Left lobe of liver (tissue), 2 donors: ENCODE data around the gene CNTN4. TPM values are rescaled to one million over a fixed set of nuclear protein-coding genes. Genes with fewer than 3 reads are reported as not detected.
A peak's percentile ranks its signal among the peaks of the same experiment; 100 is the strongest.
"Not testable (repeated sequence)": the region's sequence is repeated elsewhere in the genome, so short reads cannot be mapped to it uniquely, and the experiment has no call there.

Source experiments
- ATAC-seq: fragments of 200-7000 bp; cut with Tn5 transposase; one replicate; pipeline ENCODE4 v1.9.1; 2020; ENCODE audit warnings: mild to moderate bottlenecking, moderate library complexity
- DNase-seq: peaks from one replicate; pipeline ENCODE4 v3.0.0-alpha.2; 2020; ENCODE audit warnings: low spot score
- total RNA-seq: library from RNA; stranded (reverse); gene quantifications from one replicate; pipeline ENCODE4 v1.2.1, GENCODE V29; 2021
- donor health status: DM: no; HTN: no; CAD: no; lungs with moderate emphysema.
- donor health status: DM: no; HTN: yes; CAD: no.

CNTN4 gene
- total RNA-seq, 1 donor from 2014 or later, result 3.3 TPM

DNA sequence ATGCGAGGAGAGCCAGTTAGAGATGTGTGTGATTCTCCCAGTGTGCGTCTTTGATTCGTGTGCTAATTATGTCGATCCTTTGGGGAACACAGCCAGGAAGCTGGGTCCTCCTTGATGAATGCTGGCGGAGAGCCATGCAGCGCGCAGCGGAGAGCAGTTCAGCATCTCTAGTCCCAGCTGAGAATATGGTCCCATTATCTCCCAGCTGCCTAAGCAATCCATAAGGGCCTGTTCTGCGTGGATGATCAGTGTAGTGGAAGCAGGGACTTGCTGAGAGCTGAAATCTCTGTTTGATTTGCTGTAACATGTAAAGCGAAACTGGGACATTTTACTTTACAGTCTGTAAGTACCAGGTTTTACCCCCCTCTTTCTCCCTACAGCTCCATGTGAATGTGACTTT, 412.7 kb downstream of the CNTN4 start:
- DNase-seq, result no peak

DNA sequence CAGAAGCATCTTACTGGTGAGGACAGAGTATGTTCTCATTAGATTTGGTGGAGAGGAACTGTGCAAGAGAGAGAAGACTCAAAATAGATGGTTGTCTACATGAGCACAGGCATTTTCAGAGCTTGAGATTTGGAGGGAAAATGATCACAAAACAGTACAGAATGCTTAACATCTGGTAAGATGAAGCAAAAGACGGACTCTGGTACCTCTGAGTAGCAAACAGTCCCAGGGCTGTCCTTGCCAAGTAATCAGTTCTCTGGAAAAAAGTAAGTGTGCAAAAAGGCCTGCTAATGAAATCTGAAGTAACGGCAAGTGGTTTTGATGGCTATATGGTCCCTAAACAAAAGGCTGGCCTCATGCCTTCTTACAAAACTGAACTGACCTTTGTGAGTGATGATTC, 414.2 kb downstream of the CNTN4 start:
- ATAC-seq (no peak), DNase-seq (no peak)

More for the DNA sequence above, 412.7 kb downstream of the CNTN4 start:
- ATAC-seq, result no peak

DNA sequence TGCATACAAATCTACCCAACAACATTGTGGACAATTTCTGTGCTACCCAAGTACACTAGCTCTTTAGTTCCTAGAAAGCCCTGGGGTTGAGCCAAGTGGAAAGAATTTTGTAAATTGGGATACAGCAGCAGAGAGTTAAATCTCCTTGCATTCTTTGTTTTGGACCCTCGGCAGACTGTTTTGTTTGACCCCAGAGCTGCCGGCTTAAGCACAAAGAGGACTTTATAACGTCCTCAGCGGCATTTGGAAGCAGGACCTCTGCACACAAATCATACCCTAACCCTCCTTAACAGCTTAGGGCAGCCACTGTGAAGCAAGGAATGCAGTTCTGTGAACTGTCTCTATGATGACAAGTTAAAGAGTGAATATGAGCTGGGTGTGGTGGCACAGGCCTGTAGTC, 415.3 kb downstream of the CNTN4 start:
- DNase-seq, result no peak

DNA sequence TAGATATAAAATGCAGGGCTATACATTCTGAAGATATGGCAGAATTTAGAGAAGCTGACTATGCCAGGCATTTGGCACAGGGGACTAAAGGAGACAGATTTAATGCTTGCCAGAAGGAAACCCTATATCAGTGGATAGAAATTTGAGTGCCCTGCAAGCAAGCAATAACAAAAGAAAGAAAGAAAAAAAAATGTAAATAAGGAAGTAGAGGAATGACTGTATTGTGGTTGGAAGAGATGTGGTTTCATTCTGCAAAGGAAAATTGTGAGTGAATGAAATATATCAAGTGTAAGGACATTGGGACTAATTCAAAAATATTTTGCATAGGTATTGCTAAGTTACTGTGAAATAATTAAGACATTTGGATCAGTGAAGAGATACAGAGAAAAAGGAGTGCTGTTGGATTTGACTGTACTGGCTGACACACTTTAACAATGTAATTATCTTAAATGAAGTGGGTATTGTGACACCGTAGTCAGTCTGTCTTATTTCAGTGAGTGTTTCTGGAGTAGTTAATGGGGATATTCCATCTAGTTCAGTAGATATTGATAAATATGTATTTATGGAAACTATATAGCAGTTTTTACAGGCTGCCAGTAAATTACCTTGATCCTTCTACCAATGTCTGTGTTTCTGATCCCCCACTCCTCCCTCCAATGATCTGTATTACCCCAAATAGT, 418.2 kb downstream of the CNTN4 start:
- ATAC-seq, result no peak

More for the DNA sequence above, 415.3 kb downstream of the CNTN4 start:
- no peak for ATAC-seq

GRCh38 chr3:2517500-2518172, 419.0 kb downstream of the CNTN4 start:
- ATAC-seq (no peak), DNase-seq (no peak)

More for the DNA sequence above, 418.2 kb downstream of the CNTN4 start:
- DNase-seq, result no peak

- ATAC-seq (no peak), DNase-seq (no peak)
Observed at GRCh38 chr3:2523281-2523836, 424.7 kb downstream of the CNTN4 start.

DNA sequence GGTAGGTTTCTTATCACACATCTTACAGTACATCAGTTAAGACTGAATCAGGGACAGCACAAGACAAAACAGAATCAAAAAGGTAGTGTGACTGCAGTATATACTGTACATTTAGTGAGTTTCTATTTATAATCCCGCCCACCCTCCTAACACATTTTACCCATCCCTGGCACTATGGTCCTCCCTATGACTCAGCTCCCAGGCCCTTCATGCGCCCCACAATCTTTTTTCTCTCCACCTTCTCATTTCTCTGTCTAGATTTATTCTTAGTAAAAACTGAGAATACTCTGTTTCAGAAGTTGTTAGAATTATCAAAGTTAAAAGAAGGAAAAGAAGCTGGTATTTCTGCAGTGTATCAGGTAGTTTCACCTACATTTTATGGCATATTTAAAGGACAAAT, 427.3 kb downstream of the CNTN4 start:
- ATAC-seq, result no peak
- no peak for DNase-seq

GRCh38 chr3:2526926-2527325, 428.3 kb downstream of the CNTN4 start:
- ATAC-seq (peak; percentile 32), DNase-seq (no peak)

GRCh38 chr3:2527328-2527727, 428.7 kb downstream of the CNTN4 start:
- ATAC-seq, DNase-seq: not testable (repeated sequence)

DNA sequence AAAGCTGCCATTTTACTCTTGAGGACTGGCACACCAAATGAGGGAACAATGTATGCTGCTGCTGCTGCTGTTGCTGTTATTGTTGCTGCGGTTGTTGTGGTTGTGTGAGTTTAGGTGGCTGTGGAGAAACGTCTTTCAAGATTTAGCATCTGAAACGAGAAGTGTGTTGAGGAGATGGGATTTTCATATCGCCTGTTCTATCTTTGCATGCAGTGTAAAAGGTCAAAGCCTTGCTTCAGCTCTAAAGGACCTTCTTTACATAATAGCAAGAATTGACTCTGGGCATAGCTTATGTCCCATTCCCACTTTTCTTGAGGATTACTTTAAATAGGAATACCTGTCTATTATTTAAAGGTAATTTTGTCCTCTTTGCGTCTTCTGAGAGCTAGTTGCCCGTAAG, 436.1 kb downstream of the CNTN4 start:
- ATAC-seq, DNase-seq: not testable (repeated sequence)

GRCh38 chr3:2535206-2535605, 436.5 kb downstream of the CNTN4 start:
- no peak for ATAC-seq
- no peak for DNase-seq

DNA sequence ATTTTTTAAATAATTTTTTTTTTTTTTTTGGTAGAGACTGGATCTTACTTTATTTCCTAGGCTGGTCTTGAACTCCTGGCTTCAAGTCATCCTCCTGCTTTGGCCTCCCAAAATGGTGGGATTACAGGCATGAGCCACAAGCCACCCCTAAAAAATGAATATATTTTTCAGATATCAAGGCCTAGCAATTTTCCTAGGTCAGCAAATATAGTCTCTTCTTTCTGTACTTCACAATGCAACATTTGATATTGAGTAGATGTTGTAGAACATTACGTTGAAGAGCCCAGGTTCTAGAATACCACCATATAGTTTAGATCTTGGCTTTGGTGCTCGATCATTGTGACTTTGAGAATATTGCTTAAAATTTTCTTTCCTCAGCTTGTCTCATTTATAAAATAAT, 437.9 kb downstream of the CNTN4 start:
- DNase-seq, result no peak

DNA sequence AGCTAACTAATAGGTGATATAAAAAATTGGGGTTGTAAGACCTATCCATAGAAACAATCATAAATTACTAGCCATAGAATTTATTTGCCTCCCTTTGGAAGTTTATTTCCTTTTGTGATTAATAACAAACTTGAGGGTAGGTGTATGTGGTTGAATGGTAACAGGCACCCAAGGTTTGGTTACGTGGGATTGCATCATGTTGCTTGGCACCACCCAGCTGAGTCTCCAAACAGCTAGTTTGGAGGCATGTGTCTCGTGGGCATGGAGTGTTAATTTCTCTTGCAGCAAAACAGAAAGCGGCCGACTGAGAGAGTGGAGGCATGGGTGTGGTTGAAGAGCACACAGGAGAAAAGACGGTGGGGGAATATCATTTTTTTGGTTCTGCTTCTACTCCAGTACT, 441.4 kb downstream of the CNTN4 start:
- DNase-seq (no peak), ATAC-seq (no peak)

More for the DNA sequence above, 437.9 kb downstream of the CNTN4 start:
- ATAC-seq, result no peak

DNA sequence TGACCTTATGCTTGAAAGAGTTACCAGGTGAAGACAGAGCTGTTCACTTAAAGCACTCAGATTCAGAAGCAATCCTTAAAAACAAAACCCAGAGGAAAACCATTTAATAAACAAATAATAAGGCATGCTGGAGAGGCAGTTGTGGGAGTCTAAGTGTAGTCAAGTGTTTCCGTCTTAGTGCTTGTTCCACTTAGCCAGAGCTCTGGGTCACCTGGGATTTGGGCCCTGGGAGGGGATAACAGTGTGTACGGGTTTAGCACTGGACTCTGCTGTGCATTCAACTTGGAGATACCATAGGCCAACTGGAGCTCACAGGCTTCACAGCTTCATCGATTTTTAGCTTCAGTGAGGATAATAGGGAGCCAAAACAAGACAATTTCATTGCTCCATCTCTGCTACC, 444.6 kb downstream of the CNTN4 start:
- no peak for ATAC-seq

DNA sequence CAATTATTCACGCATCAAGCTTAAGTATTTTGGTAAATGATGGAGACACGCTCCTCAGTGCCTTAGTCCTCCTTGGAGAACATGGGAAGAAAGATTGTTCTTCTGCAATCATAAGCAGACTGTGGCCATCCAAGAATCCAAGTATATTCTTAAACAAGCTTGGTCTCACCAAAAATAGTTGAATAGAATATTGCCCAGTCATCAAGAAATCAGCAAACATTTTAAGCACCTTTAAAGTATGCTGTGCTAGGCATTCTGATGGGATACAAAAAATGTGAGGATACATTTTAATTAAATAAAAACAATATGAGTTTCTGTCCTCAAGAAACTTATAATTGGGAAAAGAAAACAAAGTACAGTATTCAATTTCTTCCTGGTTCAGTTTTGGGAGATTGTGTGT, 445.5 kb downstream of the CNTN4 start:
- ATAC-seq (no peak), DNase-seq (no peak)

More for the DNA sequence above, 444.6 kb downstream of the CNTN4 start:
- no peak for DNase-seq

DNA sequence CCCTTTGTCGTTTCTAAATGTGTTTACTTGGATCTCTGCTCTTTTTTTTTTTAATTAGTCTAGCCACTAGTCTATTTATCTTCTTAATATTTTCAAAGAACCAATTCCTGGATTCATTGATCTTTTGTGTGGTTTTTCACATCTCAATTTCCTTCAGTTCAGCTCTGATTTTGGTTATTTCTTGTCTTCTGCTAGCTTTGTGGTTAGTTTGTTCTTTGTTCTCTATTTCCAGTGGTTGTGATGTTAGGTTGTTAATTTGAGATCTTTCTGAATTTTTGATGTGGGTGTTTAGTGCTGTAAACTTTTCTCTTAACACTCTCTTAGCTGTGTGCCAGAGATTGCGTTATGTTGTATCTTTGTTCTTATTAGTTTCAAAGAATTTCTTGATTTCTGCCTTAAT, 446.1 kb downstream of the CNTN4 start:
- DNase-seq (no peak), ATAC-seq (no peak)

DNA sequence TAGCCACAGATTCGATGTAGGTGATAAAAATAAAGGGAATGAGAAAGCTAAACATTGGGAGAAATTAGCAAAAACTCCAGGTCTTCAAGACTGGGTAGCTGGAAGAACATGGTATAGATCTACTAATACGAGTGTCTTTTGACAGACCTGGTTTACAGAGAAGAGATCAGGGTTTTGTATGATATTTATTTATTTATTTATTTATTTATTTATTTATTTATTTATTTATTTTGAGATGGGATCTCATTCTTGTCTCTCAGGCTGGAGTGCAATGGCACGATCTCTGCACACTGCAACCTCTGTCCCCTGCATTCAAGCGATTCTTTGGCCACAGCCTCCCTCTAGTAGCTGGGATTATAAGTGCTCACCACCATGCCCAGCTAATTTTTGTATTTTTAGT, 448.4 kb downstream of the CNTN4 start:
- DNase-seq (no peak), ATAC-seq (no peak)

- DNase-seq (no peak), ATAC-seq (no peak)
Observed at GRCh38 chr3:2554656-2555055, 456.0 kb downstream of the CNTN4 start.

DNA sequence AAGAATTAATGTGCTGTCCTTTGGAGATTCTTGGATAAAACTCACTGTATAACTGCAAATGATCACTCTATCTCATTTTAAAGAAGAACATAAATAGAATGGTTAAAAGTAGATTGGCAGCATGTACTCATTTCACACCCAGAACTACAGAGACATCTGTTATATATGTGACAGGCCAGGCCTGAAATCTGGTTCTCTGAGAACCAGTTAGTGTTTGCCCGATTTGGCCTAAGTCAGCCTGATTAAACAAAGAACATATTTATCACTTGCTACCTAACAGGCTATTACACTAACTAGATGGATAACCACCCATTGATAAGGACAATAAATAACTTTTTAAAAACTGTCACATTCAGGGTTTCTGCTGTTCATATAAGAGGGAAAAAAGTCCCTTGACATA, 460.1 kb downstream of the CNTN4 start:
- DNase-seq, result no peak
- ATAC-seq, result no peak

- no peak for DNase-seq
- ATAC-seq, result no peak
Observed at GRCh38 chr3:2567451-2567850, 468.8 kb downstream of the CNTN4 start.

- DNase-seq, result no peak
- ATAC-seq, result no peak
Observed at GRCh38 chr3:2568156-2568555, 469.5 kb downstream of the CNTN4 start.

GRCh38 chr3:2568929-2569328, 470.3 kb downstream of the CNTN4 start:
- DNase-seq (no peak), ATAC-seq (no peak)
